HepG2 (cell line): ENCODE measurements around the gene PRKCE. TPM values are rescaled to one million over a fixed set of nuclear protein-coding genes. Genes with fewer than 3 reads are reported as not detected.

Experiments used
- EP300 ChIP-seq, 3 experiments: sonication (generic) in 1 of 3; formaldehyde crosslinking in 1 of 3; IDR thresholded peaks; 2 replicates each; pipeline versions ENCODE4 v1.5.1 to v1.6.1; 2011 to 2020; ENCODE audit warnings: low read depth in 2 of 3, low read length in 2 of 3, borderline replicate concordance in 1 of 3, improper control_type of control experiment in 1 of 3, mild to moderate bottlenecking in 1 of 3, missing genetic modification reagents in 1 of 3, moderate library complexity in 1 of 3
- FOSL2 ChIP-seq: sonication (generic); formaldehyde crosslinking; IDR thresholded peaks from 2 replicates; pipeline ENCODE4 v1.4.0; 2020; ENCODE audit warnings: missing genetic modification reagents
- MATR3 ChIP-seq: sonication (generic); formaldehyde crosslinking; IDR thresholded peaks from 2 replicates; pipeline ENCODE4 v1.4.0; 2020; ENCODE audit warnings: missing genetic modification reagents
- NFIC ChIP-seq: IDR thresholded peaks from 2 replicates; pipeline ENCODE4 v1.6.1; 2012; ENCODE audit warnings: mild to moderate bottlenecking, low read length, inconsistent platforms
- PAWR ChIP-seq: sonication (generic); formaldehyde crosslinking; IDR thresholded peaks from 2 replicates; pipeline ENCODE4 v1.4.0; 2020; ENCODE audit warnings: missing genetic modification reagents, mild to moderate bottlenecking, borderline replicate concordance
- RBFOX2 ChIP-seq: fragments of 200-400 bp; formaldehyde crosslinking; IDR thresholded peaks from 2 replicates; pipeline ENCODE4 v1.6.1; 2017; ENCODE audit warnings: low read depth, mild to moderate bottlenecking, low read length
- SIX1 ChIP-seq: sonication (generic); formaldehyde crosslinking; IDR thresholded peaks from 2 replicates; pipeline ENCODE4 v1.4.0; 2020; ENCODE audit warnings: missing genetic modification reagents, borderline replicate concordance
- XRCC5 ChIP-seq: fragments of 200-400 bp; formaldehyde crosslinking; optimal IDR thresholded peaks from 2 replicates; pipeline ENCODE3; 2017; ENCODE audit warnings: mild to moderate bottlenecking, low read length
- ZNF263 ChIP-seq: sonication (generic); formaldehyde crosslinking; IDR thresholded peaks from 2 replicates; pipeline ENCODE4 v1.4.0; 2020; ENCODE audit warnings: missing genetic modification reagents
- ZNF674 ChIP-seq: sonication (generic); formaldehyde crosslinking; IDR thresholded peaks from 2 replicates; pipeline ENCODE4 v1.5.0; 2020; ENCODE audit warnings: low read depth, mild to moderate bottlenecking, missing genetic modification reagents
- ZNF780A ChIP-seq: sonication (generic); formaldehyde crosslinking; IDR thresholded peaks from 2 replicates; pipeline ENCODE4 v1.8.0; 2022; ENCODE audit warnings: mild to moderate bottlenecking, missing genetic modification reagents, moderate library complexity
- polyA plus RNA-seq, 8 experiments: library from polyadenylated mRNA; depleted of rRNA in 3 of 8; stranded (reverse) in 7 of 8; unstranded in 1 of 8; fragments of >200 nt; fragmentation: Illumina TruSeq in 4 of 8; extraction: Trizol in 4 of 8; gene quantifications; 2 replicates each; pipeline versions ENCODE4 v1.2.1 to v1.2.3, GENCODE V29; 2011 to 2016; ENCODE audit warnings: low read depth in 4 of 8, missing spikeins in 1 of 8, mixed read lengths in 1 of 8; ENCODE audit not compliant: insufficient read depth in 1 of 8
- total RNA-seq, 5 experiments: library from RNA; depleted of rRNA; stranded (reverse); fragments of >200 nt; fragmentation: Illumina TruSeq; extraction: Trizol; gene quantifications; 2 replicates each; pipeline ENCODE4 v1.2.3, GENCODE V29; 2016; ENCODE audit warnings: low read depth in 1 of 5
- TF ChIP-seq, protein P1 (sequence below): sonication (generic); formaldehyde crosslinking; IDR thresholded peaks from 2 replicates; pipeline ENCODE4 v1.4.0; 2020; ENCODE audit warnings: missing genetic modification reagents
- TF ChIP-seq, protein P2 (sequence below): sonication (generic); formaldehyde crosslinking; conservative IDR thresholded peaks from 2 replicates; pipeline ENCODE4 v1.8.0; 2022; ENCODE audit warnings: mild to moderate bottlenecking, moderate library complexity, missing genetic modification reagents
- TF ChIP-seq, protein P3 (sequence below): sonication (generic); formaldehyde crosslinking; IDR thresholded peaks from 2 replicates; pipeline ENCODE4 v1.5.0; 2020; ENCODE audit warnings: missing genetic modification reagents, mild to moderate bottlenecking, borderline replicate concordance
- TF ChIP-seq, protein P4 (sequence below): sonication (generic); formaldehyde crosslinking; IDR thresholded peaks from 2 replicates; pipeline ENCODE4 v1.4.0; 2020; ENCODE audit warnings: missing genetic modification reagents

The PRKCE gene
- total and polyA plus RNA-seq, 2 of the 13 experiments (the other 11 are each of a cell fraction or from before 2014, with no cell fraction given) = 1.0 to 3.9 TPM

DNA sequence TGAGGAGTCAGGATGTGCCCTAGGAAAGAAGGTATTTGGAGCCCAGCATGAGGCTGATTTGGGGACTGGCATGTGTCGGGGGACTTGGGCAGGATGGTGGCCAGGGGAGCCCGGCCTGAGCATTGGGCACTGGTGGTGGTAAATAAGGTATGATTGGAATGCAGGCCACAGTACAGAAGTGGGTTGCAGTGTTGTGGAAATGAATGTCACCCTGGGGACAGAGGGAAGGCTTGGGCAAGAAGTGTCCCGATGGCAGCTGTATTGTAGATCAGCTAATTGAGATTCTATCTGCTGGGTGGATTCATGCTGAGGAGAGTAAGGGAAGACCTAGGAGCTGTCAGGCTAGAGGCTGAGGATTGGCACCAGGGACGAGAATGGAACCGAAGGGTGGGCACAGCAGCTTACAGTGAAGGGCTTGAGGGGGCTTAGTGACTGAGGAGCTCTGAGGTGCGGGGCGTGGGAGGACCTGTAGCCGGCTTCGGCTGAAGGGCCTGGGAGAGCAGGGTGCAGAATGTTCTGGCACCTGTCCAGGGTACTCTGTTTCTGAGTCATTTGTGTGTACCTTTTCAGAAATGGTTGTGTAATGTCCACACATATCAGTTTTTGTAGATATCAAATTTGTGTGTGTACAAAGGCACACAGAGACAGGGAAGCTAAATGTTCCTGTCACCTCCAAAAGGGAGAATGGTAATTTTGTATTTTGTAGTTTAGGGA lies 170.2 kb downstream of the PRKCE start (continued):
- TF ChIP-seq SIX1 (CRISPR knock-in tag) (peak; percentile 44; the same call in 1 of the 2 replicates), FOSL2 (CRISPR knock-in tag) (peak; percentile 91), NFIC (peak; percentile 57; the same call in 1 of the 2 replicates), MATR3 (CRISPR knock-in tag) (no peak), ZNF674 (CRISPR knock-in tag) (no peak), EP300 (IDR thresholded peaks at IDR 0.05; ENCODE audit: low read depth in 2 of 2, low read length in 2 of 2) (peak in 1 of 2 experiments; percentile 21; a peak in 1 of 4 replicates), EP300 (CRISPR knock-in tag; IDR thresholded peaks at IDR 0.05; ENCODE audit: borderline replicate concordance) (no peak), XRCC5 (peak; percentile 40), ZNF780A (CRISPR knock-in tag) (no peak), RBFOX2 (no peak), PAWR (CRISPR knock-in tag) (no peak), ZNF263 (CRISPR knock-in tag) (0 out of 2 replicates have a peak, but pooled peaks have one; percentile 15)
- TF ChIP-seq, protein P1, sequence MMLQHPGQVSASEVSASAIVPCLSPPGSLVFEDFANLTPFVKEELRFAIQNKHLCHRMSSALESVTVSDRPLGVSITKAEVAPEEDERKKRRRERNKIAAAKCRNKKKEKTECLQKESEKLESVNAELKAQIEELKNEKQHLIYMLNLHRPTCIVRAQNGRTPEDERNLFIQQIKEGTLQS (CRISPR knock-in tag) = no peak
- TF ChIP-seq, protein P2, sequence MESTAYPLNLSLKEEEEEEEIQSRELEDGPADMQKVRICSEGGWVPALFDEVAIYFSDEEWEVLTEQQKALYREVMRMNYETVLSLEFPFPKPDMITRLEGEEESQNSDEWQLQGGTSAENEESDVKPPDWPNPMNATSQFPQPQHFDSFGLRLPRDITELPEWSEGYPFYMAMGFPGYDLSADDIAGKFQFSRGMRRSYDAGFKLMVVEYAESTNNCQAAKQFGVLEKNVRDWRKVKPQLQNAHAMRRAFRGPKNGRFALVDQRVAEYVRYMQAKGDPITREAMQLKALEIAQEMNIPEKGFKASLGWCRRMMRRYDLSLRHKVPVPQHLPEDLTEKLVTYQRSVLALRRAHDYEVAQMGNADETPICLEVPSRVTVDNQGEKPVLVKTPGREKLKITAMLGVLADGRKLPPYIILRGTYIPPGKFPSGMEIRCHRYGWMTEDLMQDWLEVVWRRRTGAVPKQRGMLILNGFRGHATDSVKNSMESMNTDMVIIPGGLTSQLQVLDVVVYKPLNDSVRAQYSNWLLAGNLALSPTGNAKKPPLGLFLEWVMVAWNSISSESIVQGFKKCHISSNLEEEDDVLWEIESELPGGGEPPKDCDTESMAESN (CRISPR knock-in tag) = 0 out of 2 replicates have a peak, but pooled peaks have one; percentile 42
- TF ChIP-seq, protein P3, sequence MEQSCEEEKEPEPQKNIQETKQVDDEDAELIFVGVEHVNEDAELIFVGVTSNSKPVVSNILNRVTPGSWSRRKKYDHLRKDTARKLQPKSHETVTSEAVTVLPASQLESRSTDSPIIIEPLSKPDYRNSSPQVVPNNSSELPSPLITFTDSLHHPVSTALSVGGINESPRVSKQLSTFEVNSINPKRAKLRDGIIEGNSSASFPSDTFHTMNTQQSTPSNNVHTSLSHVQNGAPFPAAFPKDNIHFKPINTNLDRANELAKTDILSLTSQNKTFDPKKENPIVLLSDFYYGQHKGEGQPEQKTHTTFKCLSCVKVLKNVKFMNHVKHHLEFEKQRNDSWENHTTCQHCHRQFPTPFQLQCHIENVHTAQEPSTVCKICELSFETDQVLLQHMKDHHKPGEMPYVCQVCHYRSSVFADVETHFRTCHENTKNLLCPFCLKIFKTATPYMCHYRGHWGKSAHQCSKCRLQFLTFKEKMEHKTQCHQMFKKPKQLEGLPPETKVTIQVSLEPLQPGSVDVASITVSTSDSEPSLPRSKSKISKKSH (CRISPR knock-in tag) = no peak
- TF ChIP-seq, protein P4, sequence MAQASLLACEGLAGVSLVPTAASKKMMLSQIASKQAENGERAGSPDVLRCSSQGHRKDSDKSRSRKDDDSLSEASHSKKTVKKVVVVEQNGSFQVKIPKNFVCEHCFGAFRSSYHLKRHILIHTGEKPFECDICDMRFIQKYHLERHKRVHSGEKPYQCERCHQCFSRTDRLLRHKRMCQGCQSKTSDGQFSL (CRISPR knock-in tag) = no peak
